HG03175 (cell line): ENCODE data around the gene AADACL2.

ENCODE experiments used
- ATAC-seq: cut with Tn5 transposase; IDR thresholded peaks from one replicate; pipeline ENCODE4 v1.9.1; 2021; ENCODE audit warnings: mild to moderate bottlenecking, moderate library complexity; ENCODE audit not compliant: unreplicated experiment

The AADACL2 gene, protein sequence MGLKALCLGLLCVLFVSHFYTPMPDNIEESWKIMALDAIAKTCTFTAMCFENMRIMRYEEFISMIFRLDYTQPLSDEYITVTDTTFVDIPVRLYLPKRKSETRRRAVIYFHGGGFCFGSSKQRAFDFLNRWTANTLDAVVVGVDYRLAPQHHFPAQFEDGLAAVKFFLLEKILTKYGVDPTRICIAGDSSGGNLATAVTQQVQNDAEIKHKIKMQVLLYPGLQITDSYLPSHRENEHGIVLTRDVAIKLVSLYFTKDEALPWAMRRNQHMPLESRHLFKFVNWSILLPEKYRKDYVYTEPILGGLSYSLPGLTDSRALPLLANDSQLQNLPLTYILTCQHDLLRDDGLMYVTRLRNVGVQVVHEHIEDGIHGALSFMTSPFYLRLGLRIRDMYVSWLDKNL

GRCh38 chr3:151733613-151734012 lies at the start of gene AADACL2:
Gene AADACL2 (plus strand): TSS chr3:151733927. CDS start chr3:151734036, 109 bp downstream.
- no peak for ATAC-seq

DNA sequence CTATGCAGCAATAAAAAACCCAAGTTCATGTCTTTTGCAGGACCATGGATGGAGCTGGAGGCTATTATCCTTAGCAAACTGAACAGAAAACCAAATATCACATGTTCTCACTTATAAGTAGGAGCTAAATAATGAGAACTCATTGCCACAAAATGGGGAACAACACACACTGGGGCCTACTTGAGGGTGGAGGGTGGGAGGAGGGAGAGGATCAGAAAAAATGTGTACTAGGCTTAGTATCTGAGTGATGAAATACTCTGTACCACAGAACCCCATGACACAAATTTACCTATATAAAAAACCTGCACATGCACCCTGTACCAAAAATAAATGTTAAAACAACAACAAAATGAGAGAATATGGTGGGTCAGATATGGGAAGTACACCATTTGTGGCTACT lies 49.6 kb upstream of the AADACL2 start:
- ATAC-seq = no peak

DNA sequence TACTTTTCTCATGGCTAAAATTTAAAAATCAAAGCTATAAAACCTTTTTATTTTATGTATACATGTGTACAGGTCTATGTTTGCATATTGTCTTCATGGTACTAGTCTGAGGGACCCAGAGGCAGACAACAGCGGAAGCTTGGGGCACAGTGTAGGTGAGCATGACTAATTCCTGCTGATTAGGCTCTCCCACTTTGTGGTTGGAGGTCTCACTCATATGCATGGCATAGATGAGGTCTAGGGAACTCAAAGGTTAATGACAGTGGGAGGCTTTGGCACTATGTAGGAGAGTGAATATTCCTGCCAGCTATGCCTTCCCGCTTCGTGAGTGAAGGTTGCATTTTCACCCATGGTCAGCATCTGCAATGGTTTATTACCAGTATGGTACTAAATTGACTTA lies 47.5 kb upstream of the AADACL2 start:
- ATAC-seq = no peak

DNA sequence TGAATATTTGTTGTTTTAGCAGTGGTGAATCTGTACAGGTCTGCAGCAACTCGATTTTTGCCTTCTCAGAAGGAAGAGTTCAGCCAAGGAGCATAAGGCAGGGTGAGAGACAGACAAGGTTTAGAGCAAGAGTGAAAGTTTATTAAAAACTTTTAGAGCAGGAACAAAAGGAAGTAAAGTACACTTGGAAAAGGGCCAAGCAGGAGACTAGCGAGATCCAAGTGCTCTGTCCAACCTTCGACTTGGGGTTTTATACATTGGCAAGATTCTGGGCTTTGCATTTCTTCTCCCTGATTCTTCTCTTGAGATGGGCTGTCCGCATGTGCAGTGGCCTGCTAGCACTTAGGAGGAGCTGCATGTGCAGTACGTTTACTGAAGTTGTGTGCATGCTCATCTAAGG lies 46.7 kb upstream of the AADACL2 start:
- ATAC-seq = no peak

DNA sequence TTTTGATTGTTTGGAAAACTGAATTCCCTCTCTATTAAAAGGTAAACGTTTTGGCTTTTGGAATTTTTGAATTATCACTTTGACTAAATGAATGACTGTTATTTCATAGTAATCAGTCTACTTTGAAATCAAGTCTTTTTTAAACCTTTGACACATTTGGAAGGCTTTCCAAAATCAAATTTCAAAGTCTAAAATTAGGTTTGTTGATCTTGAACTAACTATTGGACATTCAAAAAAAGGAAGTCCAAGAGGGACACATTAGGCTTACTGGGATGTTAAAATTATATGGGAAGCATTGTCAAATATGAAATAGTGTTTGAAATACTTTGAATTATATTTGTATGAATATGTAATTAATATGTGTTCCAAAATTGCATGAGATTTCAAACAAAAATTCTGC lies 45.2 kb upstream of the AADACL2 start:
- ATAC-seq = no peak

DNA sequence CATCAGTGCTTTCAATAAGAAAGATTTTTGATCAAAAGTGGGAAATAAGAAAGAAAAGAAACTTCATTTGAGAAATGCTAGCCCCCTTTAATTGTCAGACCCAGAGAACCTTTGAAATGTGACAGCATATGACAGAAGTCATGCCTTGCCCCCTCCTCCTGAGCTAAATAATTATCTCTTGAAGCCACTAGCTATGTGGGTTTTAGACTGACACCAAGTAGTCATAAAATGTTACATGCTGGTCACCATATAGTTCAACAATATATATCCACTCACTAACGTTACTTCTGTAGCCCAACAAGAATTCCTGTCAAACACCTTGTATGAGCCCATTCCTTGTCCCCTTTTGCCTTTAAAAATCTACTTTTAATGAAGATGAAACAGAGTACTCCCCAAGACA lies 43.1 kb upstream of the AADACL2 start:
- no peak for ATAC-seq

GRCh38 chr3:151697496-151697895 lies 36.2 kb upstream of the AADACL2 start:
- no peak for ATAC-seq

- no peak for ATAC-seq
Observed at GRCh38 chr3:151707216-151707615, 26.5 kb upstream of the AADACL2 start.

DNA sequence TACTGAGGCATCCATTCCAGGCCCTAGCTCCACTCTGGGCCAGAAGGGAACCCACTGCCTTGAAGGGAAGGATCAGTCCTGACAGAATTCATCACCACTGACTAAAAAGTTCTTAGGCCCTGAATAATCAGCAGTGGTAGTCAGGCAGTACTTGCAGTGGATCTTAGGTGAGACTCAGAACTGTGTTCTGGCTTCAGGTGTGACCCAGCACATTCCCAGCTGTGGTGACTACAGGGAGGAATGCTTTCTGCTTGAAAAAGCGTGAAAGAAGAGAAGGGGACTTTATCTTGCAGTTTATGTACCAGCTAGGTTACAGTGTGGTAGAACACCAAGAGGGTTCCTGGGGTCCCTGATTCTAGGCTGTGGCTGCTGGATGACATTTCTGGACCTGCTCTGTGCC lies 24.9 kb upstream of the AADACL2 start:
- no peak for ATAC-seq

GRCh38 chr3:151709847-151710246 lies 23.9 kb upstream of the AADACL2 start:
- ATAC-seq = no peak

GRCh38 chr3:151721294-151721693 lies 12.4 kb upstream of the AADACL2 start:
- ATAC-seq = no peak

- no peak for ATAC-seq
Observed at GRCh38 chr3:151722856-151723255, 10.9 kb upstream of the AADACL2 start.

- no peak for ATAC-seq
Observed at GRCh38 chr3:151724576-151725562, 8.9 kb upstream of the AADACL2 start.

GRCh38 chr3:151726016-151726415 lies 7.7 kb upstream of the AADACL2 start:
- ATAC-seq = no peak

DNA sequence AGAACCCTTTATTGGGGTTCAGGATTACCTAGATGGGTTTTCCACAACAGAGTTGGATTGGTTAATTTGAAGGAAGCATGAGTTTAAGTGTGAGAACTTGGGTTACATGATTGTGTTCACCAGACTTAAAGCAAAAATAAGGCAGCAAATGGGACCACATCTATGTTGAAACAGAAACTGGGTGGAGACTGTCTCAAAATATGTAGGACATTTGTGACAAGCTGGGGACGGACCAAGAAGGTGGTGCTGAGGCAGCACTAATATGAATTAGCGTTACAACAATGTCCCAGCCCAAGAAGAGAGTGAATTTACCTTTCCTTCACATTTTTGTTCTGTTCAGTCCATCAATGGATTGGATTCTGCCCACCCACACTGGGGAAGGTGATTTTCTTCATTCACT lies 866 bp upstream of the AADACL2 start:
- ATAC-seq = no peak

- ATAC-seq = no peak
Observed at GRCh38 chr3:151740581-151740980, 6.9 kb downstream of the AADACL2 start.

DNA sequence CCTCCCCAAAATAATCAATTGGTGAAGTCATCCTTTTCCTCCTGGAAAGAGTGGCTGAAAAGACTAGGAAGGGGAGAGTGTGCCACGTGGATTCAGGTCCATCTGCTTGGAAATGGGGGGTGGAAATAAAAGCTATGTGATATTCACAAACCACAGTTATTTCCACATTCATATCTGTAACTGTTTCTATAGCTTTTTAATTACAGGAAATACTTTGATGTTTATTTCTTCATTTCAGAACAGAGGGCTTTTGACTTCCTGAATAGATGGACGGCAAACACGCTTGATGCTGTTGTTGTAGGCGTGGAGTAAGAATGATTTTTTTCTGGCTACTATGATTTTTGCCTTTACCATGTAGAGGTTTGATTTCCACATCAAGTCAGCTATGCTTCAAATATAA lies 10.1 kb downstream of the AADACL2 start:
- ATAC-seq = no peak

DNA sequence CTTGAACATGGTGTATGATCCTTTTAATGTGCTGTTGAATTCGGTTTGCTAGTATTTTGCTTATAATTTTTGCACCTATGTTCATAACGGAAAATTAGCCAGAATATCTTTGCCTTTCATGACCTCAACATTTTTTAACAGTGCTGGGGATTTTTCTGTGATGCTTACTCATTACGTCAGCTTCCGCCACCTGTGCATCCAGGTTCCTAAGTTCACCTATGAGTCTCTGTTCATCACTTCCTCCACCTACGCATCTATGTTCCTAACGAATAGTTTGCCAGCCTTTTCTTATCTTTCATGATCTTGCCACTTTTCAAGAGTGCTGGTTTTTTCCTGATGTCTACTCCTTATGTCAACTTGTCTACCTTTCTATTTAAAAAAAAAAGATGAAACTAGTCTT lies 16.5 kb downstream of the AADACL2 start:
- ATAC-seq = no peak

DNA sequence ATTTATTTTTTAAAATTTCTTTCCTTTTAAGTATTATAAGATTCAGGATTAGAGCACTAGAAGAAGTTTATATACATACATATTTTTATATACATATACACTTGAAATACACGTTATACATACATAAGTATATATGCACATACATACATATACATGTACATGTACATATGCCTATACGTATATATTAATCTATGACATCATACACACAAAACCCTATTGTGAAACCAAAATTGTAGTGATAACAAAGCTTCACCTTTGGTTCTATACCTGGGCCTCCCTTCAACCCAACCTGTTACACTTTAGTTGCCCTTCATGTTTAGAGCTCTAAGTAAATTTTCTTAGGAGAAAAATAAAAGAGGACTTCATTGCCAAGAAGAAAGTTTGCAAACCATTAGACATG lies 17.0 kb downstream of the AADACL2 start:
- no peak for ATAC-seq

DNA sequence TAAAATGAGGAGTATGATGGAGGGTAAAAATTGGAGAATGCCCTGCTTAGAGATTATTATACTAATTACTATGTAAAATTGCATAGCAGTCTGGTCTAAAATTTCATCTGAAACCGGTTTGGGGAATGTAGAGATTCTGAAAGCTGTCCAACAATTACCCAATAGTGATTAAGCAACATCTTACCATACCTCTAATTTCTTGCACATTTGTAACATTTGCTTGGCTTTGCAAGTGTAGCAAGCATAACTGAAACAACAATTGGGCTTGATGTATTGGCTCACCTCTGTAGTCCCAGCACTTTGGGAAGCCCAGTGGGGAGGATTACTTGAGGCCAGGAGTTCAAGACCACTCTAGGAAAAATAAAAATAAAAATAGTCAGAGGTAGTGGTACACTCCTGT lies 17.4 kb downstream of the AADACL2 start:
- no peak for ATAC-seq

DNA sequence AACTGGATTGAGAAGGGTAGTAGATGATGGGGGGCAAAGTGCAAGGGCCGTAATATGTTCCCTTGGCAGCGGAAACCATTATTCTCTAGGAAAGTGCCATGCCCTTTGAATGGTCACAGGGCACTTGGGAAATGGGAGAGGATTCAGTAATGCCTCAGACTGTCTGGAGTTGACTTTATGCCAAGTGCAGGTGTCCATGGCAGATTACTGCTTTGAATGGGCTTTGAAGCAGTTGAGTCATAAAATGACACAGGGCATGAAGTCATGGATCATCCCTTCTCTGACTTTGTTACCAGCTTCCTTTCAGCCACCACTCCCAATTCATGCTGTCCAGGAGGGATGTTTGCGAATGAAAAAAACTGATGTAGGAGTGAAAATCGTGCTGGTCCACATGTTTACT lies 20.1 kb downstream of the AADACL2 start:
- no peak for ATAC-seq

DNA sequence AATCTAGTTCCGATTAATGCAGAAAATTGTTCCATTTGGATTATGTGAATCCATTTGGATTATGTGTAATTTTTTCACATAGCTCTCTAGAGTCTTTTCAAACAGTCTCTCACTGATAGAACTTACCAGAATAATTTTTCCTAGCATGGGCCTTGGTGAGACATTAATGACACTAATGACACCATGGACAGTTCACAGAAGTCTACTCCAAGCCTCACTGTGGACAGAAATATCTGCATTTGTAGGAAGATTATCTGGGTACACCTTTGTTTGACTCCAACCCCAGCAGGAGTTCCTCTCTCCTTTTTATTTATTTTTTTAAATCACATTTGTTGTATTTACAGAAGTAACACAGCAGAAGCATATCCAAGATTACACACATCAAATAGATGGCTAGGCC lies 27.9 kb downstream of the AADACL2 start:
- no peak for ATAC-seq
